PFSK-1 (cell line): Measurements from ENCODE around the gene KHK.

Experiments used
- FOXP2 ChIP-seq: optimal IDR thresholded peaks from 2 replicates; pipeline ENCODE3; 2011; ENCODE audit warnings: borderline replicate concordance, control low read depth, inconsistent platforms; ENCODE audit not compliant: insufficient read depth; ENCODE audit errors: extremely low read length, extremely low read depth
- POLR2AphosphoS5 ChIP-seq: IDR thresholded peaks from 2 replicates; pipeline ENCODE4 v1.6.1; 2012; ENCODE audit warnings: low read depth, mild to moderate bottlenecking, control low read depth, low read length, moderate library complexity
- REST ChIP-seq, 2 experiments: IDR thresholded peaks; 2 replicates each; pipeline versions ENCODE4 v1.6.1 to v1.8.0; 2011 to 2012; ENCODE audit warnings: low read depth in 2 of 2, low read length in 2 of 2, control low read depth in 1 of 2, inconsistent platforms in 1 of 2, mild to moderate bottlenecking in 1 of 2, moderate library complexity in 1 of 2; ENCODE audit not compliant: insufficient read depth in 1 of 2
- SIN3A ChIP-seq: IDR thresholded peaks from 2 replicates; pipeline ENCODE4 v1.6.1; 2012; ENCODE audit warnings: mild to moderate bottlenecking, low read length, moderate library complexity, borderline replicate concordance; ENCODE audit not compliant: insufficient read depth
- TAF1 ChIP-seq: IDR thresholded peaks from 2 replicates; pipeline ENCODE4 v1.6.1; 2012; ENCODE audit warnings: low read length, control low read depth, borderline replicate concordance; ENCODE audit not compliant: insufficient read depth

KHK gene

GRCh38 chr2:27131429-27131828 is 44.9 kb downstream of the KHK start:
- TF ChIP-seq REST (IDR thresholded peaks at IDR 0.05; ENCODE audit: insufficient read depth in 1 of 2, low read depth in 2 of 2, low read length in 2 of 2) (no peak), FOXP2 (no peak), POLR2AphosphoS5 (no peak), TAF1 (no peak), SIN3A (no peak)

GRCh38 chr2:27133195-27133875 is 46.8 kb downstream of the KHK start:
- TF ChIP-seq SIN3A (no peak), POLR2AphosphoS5 (no peak), REST (IDR thresholded peaks at IDR 0.05; ENCODE audit: insufficient read depth in 1 of 2, low read depth in 2 of 2, low read length in 2 of 2) (no peak), TAF1 (no peak), FOXP2 (no peak)

GRCh38 chr2:27133905-27134780 is 47.6 kb downstream of the KHK start, which contains the start of gene PREB:
Gene PREB (minus strand): TSS chr2:27134636. CDS start chr2:27134421, 215 bp downstream.
- TF ChIP-seq SIN3A (no peak), FOXP2 (peak; percentile 56), TAF1 (peak; percentile 72; the same call in 1 of the 2 replicates), REST (IDR thresholded peaks at IDR 0.05; ENCODE audit: insufficient read depth in 1 of 2, low read depth in 2 of 2, low read length in 2 of 2) (0 out of 4 replicates have a peak, but pooled peaks of 1 of the 2 experiments have one; percentile 15), POLR2AphosphoS5 (peak; percentile 88)

- no peak for TF ChIP-seq SIN3A
- TF ChIP-seq REST (IDR thresholded peaks at IDR 0.05; ENCODE audit: insufficient read depth in 1 of 2, low read depth in 2 of 2, low read length in 2 of 2) = no peak
- no peak for TF ChIP-seq POLR2AphosphoS5
- no peak for TF ChIP-seq FOXP2
- no peak; the same call in 1 of the 2 replicates for TF ChIP-seq TAF1
These were observed 48.4 kb downstream of the KHK start for GRCh38 chr2:27134781-27135477.
